ENCODE results near the gene AXL.

DNA sequence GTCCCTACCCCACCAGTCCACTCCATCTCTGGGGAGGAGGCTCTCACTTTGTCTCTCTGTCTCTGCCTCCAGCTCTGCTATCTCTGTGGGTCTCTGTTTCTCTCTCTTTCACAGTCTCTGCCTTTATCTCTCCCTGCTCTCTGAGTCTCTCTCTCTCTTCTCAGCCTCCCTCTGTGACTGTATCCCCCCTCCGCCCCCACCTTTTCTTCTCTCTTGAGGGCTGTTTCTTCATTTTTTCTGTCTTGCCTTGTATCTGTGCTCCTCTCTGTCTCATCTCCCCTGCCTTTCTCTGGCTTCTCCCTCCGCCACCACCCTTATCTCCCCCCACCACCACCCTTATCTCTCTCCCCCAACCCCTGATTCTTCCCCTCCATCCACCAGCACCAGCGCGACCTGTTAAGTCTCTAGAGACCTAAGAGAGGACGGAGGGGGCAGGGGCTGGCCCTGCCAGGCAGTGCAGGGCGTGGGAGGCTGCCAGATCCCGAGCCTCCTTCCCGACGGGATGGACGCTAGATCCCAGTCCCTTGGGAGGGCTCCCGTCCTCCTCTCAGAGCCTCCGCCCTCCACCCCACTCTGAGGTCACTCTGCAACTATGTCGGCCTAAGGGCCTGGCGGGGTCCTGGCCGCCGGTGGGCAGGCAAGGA, 1.0 kb downstream of the AXL start:
- TF ChIP-seq, protein P1, sequence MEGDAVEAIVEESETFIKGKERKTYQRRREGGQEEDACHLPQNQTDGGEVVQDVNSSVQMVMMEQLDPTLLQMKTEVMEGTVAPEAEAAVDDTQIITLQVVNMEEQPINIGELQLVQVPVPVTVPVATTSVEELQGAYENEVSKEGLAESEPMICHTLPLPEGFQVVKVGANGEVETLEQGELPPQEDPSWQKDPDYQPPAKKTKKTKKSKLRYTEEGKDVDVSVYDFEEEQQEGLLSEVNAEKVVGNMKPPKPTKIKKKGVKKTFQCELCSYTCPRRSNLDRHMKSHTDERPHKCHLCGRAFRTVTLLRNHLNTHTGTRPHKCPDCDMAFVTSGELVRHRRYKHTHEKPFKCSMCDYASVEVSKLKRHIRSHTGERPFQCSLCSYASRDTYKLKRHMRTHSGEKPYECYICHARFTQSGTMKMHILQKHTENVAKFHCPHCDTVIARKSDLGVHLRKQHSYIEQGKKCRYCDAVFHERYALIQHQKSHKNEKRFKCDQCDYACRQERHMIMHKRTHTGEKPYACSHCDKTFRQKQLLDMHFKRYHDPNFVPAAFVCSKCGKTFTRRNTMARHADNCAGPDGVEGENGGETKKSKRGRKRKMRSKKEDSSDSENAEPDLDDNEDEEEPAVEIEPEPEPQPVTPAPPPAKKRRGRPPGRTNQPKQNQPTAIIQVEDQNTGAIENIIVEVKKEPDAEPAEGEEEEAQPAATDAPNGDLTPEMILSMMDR (IDR thresholded peaks at IDR 0.05), result no peak
- TF ChIP-seq POLR2A (IDR thresholded peaks at IDR 0.05), result no peak

Measured in Peyer's patch (tissue), 4 donors.